Kidney (tissue), 14 donors: Measurements from ENCODE around the gene NOVA1. TPM values are rescaled to one million over a fixed set of nuclear protein-coding genes. Genes with fewer than 3 reads are reported as not detected.

Experiments used
- DNase-seq, 5 donors: peaks; one replicate each; pipeline ENCODE4 v3.0.0-alpha.2; 2013 to 2020
- FAIRE-seq: peaks from 2 replicates; lab custom pipeline; 2012; peaks lifted over from hg19 to GRCh38; lab: Jason Lieb, UNC
- H3K27ac ChIP-seq, 2 donors: one replicate each; pipeline ENCODE4 v1.7.0; 2013; ENCODE audit warnings: low read depth in 2 of 2, low read length in 2 of 2, inconsistent platforms in 1 of 2
- H3K27me3 ChIP-seq: one replicate; pipeline ENCODE4 v1.7.1; 2013; ENCODE audit warnings: low read length, inconsistent platforms; ENCODE audit not compliant: control insufficient read depth, insufficient read depth
- H3K36me3 ChIP-seq, 3 donors: one replicate each; pipeline versions ENCODE4 v1.7.0 to v1.7.1; 2013; ENCODE audit warnings: low read length in 3 of 3, control low read depth in 1 of 3, inconsistent platforms in 1 of 3; ENCODE audit not compliant: insufficient read depth in 3 of 3, control insufficient read depth in 2 of 3
- H3K4me1 ChIP-seq, 3 donors: one replicate each; pipeline versions ENCODE4 v1.7.0 to v1.7.1; 2013; ENCODE audit warnings: low read length in 3 of 3, inconsistent platforms in 1 of 3, low read depth in 1 of 3; ENCODE audit not compliant: control insufficient read depth in 2 of 3, insufficient read depth in 2 of 3
- H3K4me3 ChIP-seq, 3 donors: one replicate each; pipeline versions ENCODE4 v1.7.0 to v1.8.1; 2013; ENCODE audit warnings: low read length in 3 of 3, control low read depth in 1 of 3, inconsistent platforms in 1 of 3
- H3K9ac ChIP-seq, 3 donors: one replicate each; pipeline versions ENCODE4 v1.7.0 to v1.7.1; 2013; ENCODE audit warnings: low read length in 3 of 3, control low read depth in 1 of 3, inconsistent platforms in 1 of 3
- H3K9me3 ChIP-seq, 3 donors: one replicate each; pipeline versions ENCODE4 v1.7.0 to v1.7.1; 2013; ENCODE audit warnings: low read length in 3 of 3, control low read depth in 1 of 3, inconsistent platforms in 1 of 3; ENCODE audit not compliant: control insufficient read depth in 2 of 3, insufficient read depth in 1 of 3
- CTCF ChIP-seq: IDR thresholded peaks from 3 replicates; pipeline ENCODE4 v1.5.1; 2012; ENCODE audit warnings: mild to moderate bottlenecking, moderate library complexity, borderline replicate concordance; ENCODE audit not compliant: insufficient read depth; ENCODE audit errors: extremely low read depth
- intact Hi-C: fragments of 100-400 bp; cut with DNase I; formaldehyde crosslinking; loops from one replicate; pipeline ENCODE4 v1.11.1; 2022
- polyA plus RNA-seq: library from polyadenylated mRNA; stranded (reverse); fragments of 350-450 nt; fragmentation: Illumina TruSeq; extraction: RNeasy Lipid Tissue Mini Kit (QIAGEN cat#74804); gene quantifications from one replicate; pipeline ENCODE4 v1.2.3, GENCODE V29; 2014; ENCODE audit warnings: low read depth, low replicate concordance; ENCODE audit not compliant: insufficient read depth
- total RNA-seq: library from RNA; stranded (reverse); fragmentation: NEBNext Ultra II Directional; extraction: Animal tissue kit (Norgen Biotek cat#: 25700); gene quantifications from one replicate; pipeline ENCODE4 v1.2.1, GENCODE V29; 2021
- donor health status: control.
- donor health status: control.
- donor health status: control.
- donor health status: control.
- donor health status: control.
- donor health status: DM: yes; HTN: yes; CAD: no.
- donor health status: Normal renal cell carcinoma (clear cell type).

Gene NOVA1
- total and polyA plus RNA-seq, 2 donors from 2014 or later = 10.2 to 15.0 TPM

GRCh38 chr14:26626256-26626655 lies 28.4 kb upstream of the NOVA1 start:
- no peaks in the 10 kb centered on the region for H3K36me3 ChIP-seq
- no peaks in the 10 kb centered on the region for H3K9me3 ChIP-seq
- no peak for TF ChIP-seq CTCF
- no peak overlapping the region for H3K27ac ChIP-seq
- no peak overlapping the region for H3K4me3 ChIP-seq
- DNase-seq (no peak), FAIRE-seq (no peak)
- H3K9ac ChIP-seq = no peak overlapping the region
- intact Hi-C loops = no loop called here
- H3K27me3 ChIP-seq = no peaks in the 10 kb centered on the region
- H3K4me1 ChIP-seq = no peaks in the 10 kb centered on the region

- H3K27me3 ChIP-seq = no peaks in the 10 kb centered on the region
- intact Hi-C loops = no loop called here
- no peaks in the 10 kb centered on the region for H3K36me3 ChIP-seq
- H3K4me3 ChIP-seq = no peak overlapping the region
- DNase-seq (no peak), FAIRE-seq (no peak)
- H3K9ac ChIP-seq = no peak overlapping the region
- TF ChIP-seq CTCF = no peak
- H3K4me1 ChIP-seq = no peaks in the 10 kb centered on the region
- H3K9me3 ChIP-seq = no peaks in the 10 kb centered on the region
- no peak overlapping the region for H3K27ac ChIP-seq
These were observed 24.8 kb upstream of the NOVA1 start for GRCh38 chr14:26622611-26623010.

GRCh38 chr14:26621807-26622560 lies 24.2 kb upstream of the NOVA1 start:
- Histone ChIP-seq H3K27ac (no peak overlapping the region), H3K27me3 (no peaks in the 10 kb centered on the region), H3K4me3 (no peak overlapping the region), H3K9me3 (no peaks in the 10 kb centered on the region), H3K9ac (no peak overlapping the region), H3K4me1 (no peaks in the 10 kb centered on the region), H3K36me3 (no peaks in the 10 kb centered on the region)
- FAIRE-seq (no peak), DNase-seq (no peak)
- no peak for TF ChIP-seq CTCF
- intact Hi-C loops = no loop called here
